T-helper 1 cell treated with Interleukin-12 subunit alpha and Interleukin-12 subunit beta and Interleukin-4 antibody, amounts not matched to agents 30 μg/mL and 1 μg/mL, for 36 hours (primary cell): Measurements from ENCODE around the gene FGGY.

Experiments
- H3K27ac Mint-ChIP-seq: one replicate; pipeline ENCODE4 v1.8.0; 2021; ENCODE audit warnings: mild to moderate bottlenecking, mixed read lengths
- H3K27me3 Mint-ChIP-seq: one replicate; pipeline ENCODE4 v1.8.0; 2021; ENCODE audit warnings: low read depth, mixed read lengths
- H3K36me3 Mint-ChIP-seq: one replicate; pipeline ENCODE4 v1.8.0; 2021; ENCODE audit warnings: low read depth, mixed read lengths
- H3K4me1 Mint-ChIP-seq: one replicate; pipeline ENCODE4 v1.8.0; 2021; ENCODE audit warnings: low read depth, mixed read lengths
- H3K4me3 Mint-ChIP-seq: one replicate; pipeline ENCODE4 v1.8.0; 2021; ENCODE audit warnings: mild to moderate bottlenecking, moderate library complexity, mixed read lengths
- H3K9me3 Mint-ChIP-seq: one replicate; pipeline ENCODE4 v1.8.0; 2021; ENCODE audit warnings: mixed read lengths

FGGY gene

GRCh38 chr1:59316497-59317128, 19.7 kb downstream of the FGGY start:
- H3K4me1 Mint-ChIP-seq, result peaks cover 26% of the 10 kb centered on the region
- peaks cover under 1% of the 10 kb centered on the region for H3K9me3 Mint-ChIP-seq
- H3K27ac Mint-ChIP-seq, result peak overlapping the region; percentile 2
- no peak overlapping the region for H3K4me3 Mint-ChIP-seq
- peaks cover 10% of the 10 kb centered on the region for H3K36me3 Mint-ChIP-seq
- no peaks in the 10 kb centered on the region for H3K27me3 Mint-ChIP-seq

DNA sequence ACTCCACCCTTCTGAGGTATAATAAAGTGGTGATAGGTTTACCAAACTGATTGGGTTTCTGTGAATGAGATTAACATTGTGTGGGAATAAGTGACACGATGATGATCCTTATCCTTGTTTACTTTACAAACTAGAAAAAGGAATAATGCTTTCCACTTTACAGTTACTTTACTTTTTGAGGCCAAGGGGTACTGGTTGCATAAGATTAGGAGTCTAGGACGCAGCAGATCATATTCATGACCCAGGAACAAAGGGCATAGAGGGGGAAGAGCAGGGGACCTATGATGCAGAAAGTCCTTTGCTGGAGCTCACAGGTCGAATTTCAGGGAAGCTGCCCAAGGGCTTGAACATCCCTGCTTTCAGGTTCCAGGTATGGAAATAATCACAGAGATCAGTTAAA, 20.4 kb downstream of the FGGY start:
- Mint-ChIP-seq H3K9me3 (no peaks in the 10 kb centered on the region), H3K36me3 (peaks cover 11% of the 10 kb centered on the region), H3K4me3 (no peak overlapping the region), H3K27me3 (no peaks in the 10 kb centered on the region), H3K27ac (no peak overlapping the region), H3K4me1 (peaks cover 26% of the 10 kb centered on the region)

DNA sequence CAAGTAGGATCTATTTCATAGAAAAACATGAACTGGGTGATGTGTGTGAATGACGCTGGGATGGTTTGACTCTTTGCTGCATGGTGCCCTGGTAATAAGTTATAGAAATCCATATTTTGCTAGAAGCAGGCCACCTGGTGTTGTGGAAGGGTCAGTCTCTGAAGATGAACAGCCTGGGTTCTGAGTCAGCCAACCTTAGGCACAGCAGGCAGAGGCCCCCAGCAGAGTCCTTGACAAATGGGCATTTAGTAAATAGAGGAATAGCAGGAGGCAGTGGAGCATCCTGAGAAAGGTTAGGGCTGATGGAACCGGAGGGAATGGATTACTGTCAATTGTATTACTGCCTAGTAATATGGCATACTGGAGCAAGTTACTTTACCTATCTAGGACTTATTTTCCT, 20.9 kb downstream of the FGGY start:
- no peaks in the 10 kb centered on the region for H3K9me3 Mint-ChIP-seq
- no peaks in the 10 kb centered on the region for H3K27me3 Mint-ChIP-seq
- H3K27ac Mint-ChIP-seq, result no peak overlapping the region
- peaks cover 12% of the 10 kb centered on the region for H3K36me3 Mint-ChIP-seq
- no peak overlapping the region for H3K4me3 Mint-ChIP-seq
- peaks cover 26% of the 10 kb centered on the region for H3K4me1 Mint-ChIP-seq

DNA sequence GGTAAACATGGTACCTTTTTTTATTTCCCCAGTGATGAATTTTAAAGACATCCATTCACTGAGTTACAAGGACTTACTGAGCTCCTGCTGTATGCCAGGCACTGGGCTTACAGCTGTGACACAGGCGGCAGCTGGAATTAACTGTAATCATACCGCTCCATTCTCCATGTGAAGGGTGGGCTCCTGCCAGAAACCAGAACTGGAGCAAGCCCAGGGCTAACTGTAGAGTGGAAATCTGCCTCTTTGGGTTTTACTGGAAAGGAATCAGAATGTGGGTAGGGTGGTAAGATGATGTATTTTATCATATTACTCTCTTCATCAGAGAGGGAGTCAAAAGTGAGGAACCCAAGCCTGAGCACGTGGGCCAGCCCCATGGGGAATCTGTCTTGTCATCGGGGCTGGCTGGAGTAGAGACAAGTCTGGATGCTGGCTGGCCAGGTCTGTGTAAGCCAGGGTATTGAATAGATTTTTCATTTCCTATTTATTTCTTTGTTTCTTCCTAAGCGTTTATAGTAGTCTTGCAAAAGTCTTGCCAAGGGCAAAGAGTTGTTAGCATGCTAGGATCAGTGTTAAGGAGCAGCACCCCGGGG, 21.5 kb downstream of the FGGY start:
- Mint-ChIP-seq H3K27ac (no peak overlapping the region), H3K27me3 (no peaks in the 10 kb centered on the region), H3K36me3 (peaks cover 12% of the 10 kb centered on the region), H3K9me3 (no peaks in the 10 kb centered on the region), H3K4me3 (no peak overlapping the region), H3K4me1 (peaks cover 26% of the 10 kb centered on the region)

DNA sequence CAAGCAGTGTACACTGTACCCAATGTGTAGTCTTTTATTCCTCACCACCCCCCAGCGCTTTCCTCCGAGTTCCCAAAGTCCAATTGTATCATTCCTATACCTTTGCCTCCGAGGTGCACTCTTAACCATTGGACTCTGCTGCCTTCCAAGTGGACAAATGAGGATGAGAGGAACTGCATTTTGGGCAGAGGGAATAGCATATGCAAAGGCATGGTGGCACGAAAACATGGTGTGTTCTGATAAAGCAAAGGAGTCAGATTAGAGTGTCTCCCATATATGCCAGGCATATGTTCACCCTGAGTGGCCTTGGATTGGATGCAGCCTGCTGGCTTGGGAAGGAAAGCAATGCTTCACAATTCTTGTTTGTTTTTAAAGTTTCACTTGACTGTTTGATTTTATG, 25.5 kb downstream of the FGGY start:
- peaks cover 23% of the 10 kb centered on the region for H3K36me3 Mint-ChIP-seq
- H3K27ac Mint-ChIP-seq, result no peak overlapping the region
- H3K9me3 Mint-ChIP-seq, result peaks cover 10% of the 10 kb centered on the region
- H3K4me3 Mint-ChIP-seq, result no peak overlapping the region
- H3K4me1 Mint-ChIP-seq, result peaks cover 8% of the 10 kb centered on the region
- H3K27me3 Mint-ChIP-seq, result no peaks in the 10 kb centered on the region

- Mint-ChIP-seq H3K36me3 (peaks cover 26% of the 10 kb centered on the region), H3K4me3 (no peak overlapping the region), H3K4me1 (peaks cover 9% of the 10 kb centered on the region), H3K27ac (no peak overlapping the region), H3K27me3 (no peaks in the 10 kb centered on the region), H3K9me3 (peaks cover 10% of the 10 kb centered on the region)
Measured at GRCh38 chr1:59322814-59323213, 25.9 kb downstream of the FGGY start.

- peaks cover 30% of the 10 kb centered on the region for H3K36me3 Mint-ChIP-seq
- H3K4me3 Mint-ChIP-seq, result no peak overlapping the region
- no peak overlapping the region for H3K27ac Mint-ChIP-seq
Measured at GRCh38 chr1:59323879-59324278, 27.0 kb downstream of the FGGY start.

DNA sequence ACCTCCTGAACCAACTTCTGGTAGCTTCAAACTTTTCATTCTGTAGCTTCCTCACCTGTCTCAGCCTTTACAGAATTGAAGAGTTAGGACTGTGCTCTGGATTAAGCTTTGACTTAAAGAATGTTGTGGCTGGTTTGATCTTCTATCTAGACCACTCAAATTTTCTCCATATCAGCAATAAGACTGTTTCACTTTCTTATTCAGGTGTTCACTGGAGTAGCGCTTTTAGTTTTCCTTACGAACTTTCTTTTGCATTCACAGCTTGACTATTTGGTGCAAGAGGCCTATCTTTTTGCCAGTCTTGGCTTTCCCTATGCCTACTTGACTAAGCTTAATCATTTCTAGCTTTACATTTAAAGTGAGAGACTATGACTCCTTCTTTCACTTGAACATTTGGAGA, 31.5 kb downstream of the FGGY start:
- H3K9me3 Mint-ChIP-seq, result peaks cover 11% of the 10 kb centered on the region
- H3K27ac Mint-ChIP-seq, result peak overlapping the region; percentile 74
- H3K36me3 Mint-ChIP-seq, result peaks cover 32% of the 10 kb centered on the region
- H3K27me3 Mint-ChIP-seq, result no peaks in the 10 kb centered on the region
- H3K4me1 Mint-ChIP-seq, result peaks cover 35% of the 10 kb centered on the region
- peak overlapping the region; percentile 45 for H3K4me3 Mint-ChIP-seq

More at GRCh38 chr1:59323879-59324278, 27.0 kb downstream of the FGGY start:
- Mint-ChIP-seq H3K27me3 (no peaks in the 10 kb centered on the region), H3K4me1 (peaks cover 17% of the 10 kb centered on the region), H3K9me3 (peaks cover 10% of the 10 kb centered on the region)

GRCh38 chr1:59329412-59330053, 32.6 kb downstream of the FGGY start:
- no peak overlapping the region for H3K27ac Mint-ChIP-seq
- H3K27me3 Mint-ChIP-seq, result no peaks in the 10 kb centered on the region
- no peak overlapping the region for H3K4me3 Mint-ChIP-seq
- H3K9me3 Mint-ChIP-seq, result peaks cover 16% of the 10 kb centered on the region
- H3K36me3 Mint-ChIP-seq, result peaks cover 27% of the 10 kb centered on the region
- H3K4me1 Mint-ChIP-seq, result peaks cover 45% of the 10 kb centered on the region

GRCh38 chr1:59331686-59332620, 35.1 kb downstream of the FGGY start:
- Mint-ChIP-seq H3K9me3 (peaks cover 6% of the 10 kb centered on the region), H3K27ac (no peak overlapping the region), H3K36me3 (peaks cover 22% of the 10 kb centered on the region), H3K4me3 (no peak overlapping the region), H3K4me1 (peaks cover 47% of the 10 kb centered on the region), H3K27me3 (no peaks in the 10 kb centered on the region)

DNA sequence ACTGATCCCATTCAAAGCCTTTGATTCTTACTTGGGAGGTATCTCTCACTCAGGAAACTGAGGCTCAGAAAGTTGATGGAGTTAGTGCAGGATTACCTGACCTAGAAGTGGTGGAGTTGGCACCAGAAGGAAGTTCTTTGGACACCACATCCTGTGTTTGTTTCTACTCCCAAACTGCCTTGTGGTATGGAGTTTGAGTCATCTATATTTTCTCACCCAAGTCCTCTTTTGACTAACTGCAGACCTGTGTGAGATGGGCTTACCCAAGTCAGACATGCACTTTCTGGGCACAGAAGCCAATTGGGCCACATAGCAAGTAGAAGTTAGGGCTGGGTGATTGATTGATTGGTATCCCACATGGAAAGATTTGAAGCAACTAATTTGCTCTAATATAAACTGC, 36.1 kb downstream of the FGGY start:
- Mint-ChIP-seq H3K4me1 (peaks cover 39% of the 10 kb centered on the region), H3K36me3 (peaks cover 21% of the 10 kb centered on the region), H3K27me3 (no peaks in the 10 kb centered on the region), H3K27ac (peak overlapping the region; percentile 92), H3K9me3 (peaks cover 9% of the 10 kb centered on the region), H3K4me3 (peak overlapping the region; percentile 19)

GRCh38 chr1:59333626-59334277, 36.9 kb downstream of the FGGY start:
- H3K4me1 Mint-ChIP-seq, result peaks cover 31% of the 10 kb centered on the region
- peak overlapping the region; percentile 32 for H3K4me3 Mint-ChIP-seq
- H3K36me3 Mint-ChIP-seq, result peaks cover 17% of the 10 kb centered on the region
- H3K27me3 Mint-ChIP-seq, result no peaks in the 10 kb centered on the region
- H3K27ac Mint-ChIP-seq, result peak overlapping the region; percentile 92
- H3K9me3 Mint-ChIP-seq, result peaks cover 10% of the 10 kb centered on the region

DNA sequence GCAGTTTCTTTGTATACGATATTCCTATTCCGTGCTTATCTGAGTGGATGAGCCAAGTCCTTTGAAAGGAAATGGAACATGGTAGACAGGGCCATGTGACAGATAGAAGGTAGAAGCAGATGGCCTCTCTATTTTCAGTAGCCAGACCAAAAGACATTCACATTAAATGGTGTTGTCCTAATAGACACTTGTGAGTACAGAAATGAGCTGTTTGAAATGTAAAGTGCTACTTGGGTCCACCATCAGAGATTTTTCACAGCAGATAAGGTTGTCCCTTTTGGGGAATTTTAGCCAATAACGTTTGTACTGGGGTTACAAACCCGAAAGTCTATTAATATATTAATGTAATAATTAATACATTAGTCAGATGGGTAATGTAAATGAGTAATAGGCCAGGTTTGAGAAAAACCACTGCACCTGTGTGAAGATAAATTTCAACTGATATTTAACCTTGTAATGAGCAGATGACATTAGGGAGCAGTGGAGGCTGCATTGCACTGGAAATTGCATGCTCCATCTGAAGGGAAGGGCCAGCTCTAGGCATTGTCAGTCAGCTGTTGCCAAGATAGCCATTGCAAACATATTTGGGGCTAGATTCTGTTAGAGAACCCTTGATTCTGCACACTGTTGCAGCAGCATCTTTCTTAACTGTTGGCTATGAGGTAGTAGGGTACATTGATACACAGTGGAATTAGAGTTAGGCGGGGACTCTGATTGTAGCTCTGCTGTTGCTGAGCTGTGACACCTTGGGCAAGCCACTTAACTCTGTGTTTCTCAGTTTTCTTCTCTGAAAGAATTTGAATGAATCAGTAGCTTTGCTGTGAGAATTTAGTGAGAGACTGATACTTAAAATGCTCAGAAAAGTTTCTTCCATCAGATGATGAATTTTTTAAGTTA, 43.8 kb downstream of the FGGY start:
- Mint-ChIP-seq H3K4me1 (peaks cover 13% of the 10 kb centered on the region), H3K4me3 (no peak overlapping the region), H3K36me3 (peaks cover 16% of the 10 kb centered on the region), H3K27me3 (no peaks in the 10 kb centered on the region), H3K27ac (no peak overlapping the region), H3K9me3 (peaks cover 4% of the 10 kb centered on the region)
